Colonic mucosa (tissue), 4 donors: ENCODE measurements around the gene KRT35. TPM values are rescaled to one million over a fixed set of nuclear protein-coding genes. Genes with fewer than 3 reads are reported as not detected.

Source experiments
- DNase-seq: peaks from one replicate; pipeline ENCODE4 v3.0.0-alpha.2; 2020
- H3K27ac ChIP-seq: fragments of 200-600 bp; one replicate; pipeline ENCODE4 v1.8.0; 2021
- H3K27me3 ChIP-seq: fragments of 200-600 bp; one replicate; pipeline ENCODE4 v1.8.0; 2021
- H3K36me3 ChIP-seq: fragments of 200-600 bp; one replicate; pipeline ENCODE4 v1.8.0; 2021
- H3K4me1 ChIP-seq: fragments of 200-600 bp; one replicate; pipeline ENCODE4 v1.8.0; 2021; ENCODE audit warnings: mild to moderate bottlenecking
- H3K4me3 ChIP-seq: fragments of 200-600 bp; one replicate; pipeline ENCODE4 v1.8.0; 2021
- H3K9ac ChIP-seq, 2 donors: one replicate each; pipeline ENCODE4 v1.7.0; 2013; ENCODE audit warnings: control low read depth in 2 of 2, low read depth in 2 of 2, low read length in 2 of 2
- H3K9me3 ChIP-seq: fragments of 200-600 bp; one replicate; pipeline ENCODE4 v1.8.0; 2021
- CTCF ChIP-seq: fragments of 200-600 bp; IDR thresholded peaks from one replicate; pipeline ENCODE4 v1.8.0; 2022; ENCODE audit warnings: antibody characterized with exemption, mild to moderate bottlenecking
- intact Hi-C: fragments of 100-400 bp; cut with DNase I; formaldehyde crosslinking; loops from one replicate; pipeline ENCODE4 v1.14.1; 2022
- total RNA-seq, 2 donors: library from RNA; stranded (reverse); fragmentation: NEBNext Ultra II Directional in 1 of 2; extraction: Animal tissue kit (Norgen Biotek cat#: 25700) in 1 of 2; gene quantifications; one replicate each; pipeline ENCODE4 v1.2.1, GENCODE V29; 2021
- donor health status: healthy.
- donor health status: DM: no; HTN: no; CAD: no.
- donor health status: DM: no; HTN: no; CAD: no.

The KRT35 gene
- total RNA-seq, 2 donors from 2014 or later: not detected

DNA sequence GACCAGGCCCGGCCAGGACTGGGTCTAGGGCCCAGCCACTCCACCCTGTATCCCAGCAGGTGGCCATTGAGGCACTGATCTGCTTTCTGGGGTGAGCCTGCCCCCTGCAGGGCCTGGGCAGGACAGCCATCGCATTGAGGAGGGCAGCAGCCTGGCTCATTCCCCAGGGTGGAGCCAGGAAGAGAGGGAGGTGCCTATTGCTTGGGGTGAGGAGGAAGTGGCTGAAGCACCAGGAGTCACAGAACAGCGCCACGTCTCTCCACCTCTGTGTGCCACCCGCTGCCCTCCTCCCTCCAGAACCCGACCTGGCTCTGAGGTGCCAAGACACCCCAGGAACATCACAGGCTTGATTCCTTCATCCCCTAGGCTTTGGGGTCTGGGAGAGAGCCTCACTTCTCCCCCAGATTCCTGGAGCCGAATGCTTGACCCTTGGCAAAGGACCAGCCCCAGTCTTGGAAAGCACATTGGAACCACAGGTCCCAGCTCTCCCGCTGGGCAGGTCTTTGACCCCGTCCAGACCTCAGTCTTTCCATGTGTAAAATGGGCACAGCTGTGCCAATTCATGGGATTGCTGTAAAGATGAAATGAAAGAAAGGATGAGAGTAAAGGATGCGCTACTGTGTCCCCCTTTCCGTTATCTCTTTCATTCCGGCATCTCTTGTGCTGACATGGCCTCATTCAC lies 16.0 kb upstream of the KRT35 start:
- intact Hi-C loops: no loop called here
- Histone ChIP-seq H3K27ac (peak overlapping the region; percentile 43), H3K4me3 (no peak overlapping the region), H3K36me3 (no peaks in the 10 kb centered on the region), H3K9me3 (no peaks in the 10 kb centered on the region), H3K4me1 (peaks cover 4% of the 10 kb centered on the region), H3K27me3 (no peaks in the 10 kb centered on the region), H3K9ac (peak overlapping the region in 1 of 2 donors; percentile 65)
- peak; percentile 90 for DNase-seq
- TF ChIP-seq CTCF: peak; percentile 78

- no peak overlapping the region for H3K4me3 ChIP-seq
- no peaks in the 10 kb centered on the region for H3K9me3 ChIP-seq
- intact Hi-C loops: no loop called here
- no peaks in the 10 kb centered on the region for H3K27me3 ChIP-seq
- no peak for TF ChIP-seq CTCF
- H3K9ac ChIP-seq: no peak overlapping the region
- no peak overlapping the region for H3K27ac ChIP-seq
- H3K36me3 ChIP-seq: no peaks in the 10 kb centered on the region
- no peak for DNase-seq
- peaks cover 9% of the 10 kb centered on the region for H3K4me1 ChIP-seq
Observed at GRCh38 chr17:41494524-41494923, 13.6 kb upstream of the KRT35 start.

DNA sequence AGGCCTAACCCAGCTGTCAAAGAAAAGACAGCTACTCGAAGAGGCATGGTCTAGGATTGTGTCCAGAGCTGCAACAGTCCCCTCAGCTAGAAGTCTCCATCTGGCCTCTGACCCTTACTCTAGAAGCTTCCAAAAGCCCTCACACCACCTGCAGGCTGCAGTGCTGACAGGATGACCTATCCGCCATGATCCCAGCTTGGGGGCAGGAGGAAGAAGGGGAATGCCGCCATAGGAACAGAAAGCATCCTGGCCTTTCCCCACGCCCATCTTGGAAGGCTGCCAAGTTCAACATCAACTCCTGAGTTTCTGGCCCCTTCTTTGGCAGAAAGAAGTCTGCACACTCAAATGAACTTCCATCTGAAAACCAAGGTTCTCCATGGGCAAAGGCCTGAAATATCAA lies 11.8 kb upstream of the KRT35 start:
- H3K27ac ChIP-seq: no peak overlapping the region

DNA sequence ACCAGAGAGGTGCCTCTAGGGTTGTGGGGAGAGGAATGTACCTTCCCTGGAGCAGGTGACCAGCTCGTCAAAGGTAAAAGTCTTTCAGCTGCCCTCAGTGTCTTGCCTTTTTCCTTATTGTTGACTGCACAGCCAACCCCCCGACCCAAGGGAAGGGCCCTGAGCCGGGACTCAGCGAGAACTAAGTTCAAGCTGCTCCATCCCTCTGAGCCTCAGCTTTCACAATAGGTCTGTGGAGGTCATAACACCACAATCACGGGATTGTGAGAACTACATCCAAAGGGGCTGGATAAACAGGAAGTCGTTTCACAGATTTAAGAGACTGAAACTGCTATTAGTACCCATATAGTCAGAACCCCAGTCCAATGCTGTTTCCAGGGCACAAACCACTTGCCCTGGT lies 11.4 kb upstream of the KRT35 start:
- no peaks in the 10 kb centered on the region for H3K27me3 ChIP-seq
- no peaks in the 10 kb centered on the region for H3K36me3 ChIP-seq
- H3K4me3 ChIP-seq: no peak overlapping the region
- H3K9me3 ChIP-seq: no peaks in the 10 kb centered on the region
- no peak for DNase-seq
- no peak overlapping the region for H3K9ac ChIP-seq
- intact Hi-C loops: no loop called here
- peaks cover 9% of the 10 kb centered on the region for H3K4me1 ChIP-seq
- H3K27ac ChIP-seq: no peak overlapping the region
- TF ChIP-seq CTCF: no peak

More for the DNA sequence above, 11.8 kb upstream of the KRT35 start:
- peak; percentile 71 for DNase-seq
- Histone ChIP-seq H3K9ac (no peak overlapping the region), H3K9me3 (no peaks in the 10 kb centered on the region), H3K36me3 (no peaks in the 10 kb centered on the region), H3K27me3 (no peaks in the 10 kb centered on the region), H3K4me1 (peaks cover 9% of the 10 kb centered on the region), H3K4me3 (no peak overlapping the region)
- TF ChIP-seq CTCF: no peak
- intact Hi-C loops: no loop called here

GRCh38 chr17:41491476-41491875 lies 10.5 kb upstream of the KRT35 start:
- Histone ChIP-seq H3K4me1 (peaks cover 9% of the 10 kb centered on the region), H3K4me3 (no peak overlapping the region), H3K27me3 (no peaks in the 10 kb centered on the region), H3K36me3 (no peaks in the 10 kb centered on the region), H3K27ac (no peak overlapping the region), H3K9ac (no peak overlapping the region), H3K9me3 (no peaks in the 10 kb centered on the region)
- TF ChIP-seq CTCF: no peak
- intact Hi-C loops: no loop called here
- DNase-seq: no peak
